ENCODE measurements around the gene CYP19A1.

CYP19A1 gene

GRCh38 chr15:51185213-51186159, 152.9 kb downstream of the CYP19A1 start:
- CTCF ChIA-PET: interaction anchor here (1.4 to 8.1 kb wide), 4 partner anchors 7 to 217 kb away, joined by 3 to 63 read pairs (median 29); no protein-coding TSS in a partner anchor
- DNase-seq (ENCODE audit: low read depth, low spot score): no peak
- POLR2A ChIA-PET: no interaction called here

GRCh38 chr15:51184627-51185026, 153.8 kb downstream of the CYP19A1 start:
- ChIA-PET CTCF (interaction anchor here (2.4 to 8.1 kb wide), 3 partner anchors 8 to 218 kb away, joined by 9 to 63 read pairs (median 49); no protein-coding TSS in a partner anchor), POLR2A (no interaction called here)
- H3K4me3 ChIP-seq (ENCODE audit: low read depth, low read length): no peak overlapping the region
- no peak for DNase-seq (ENCODE audit: low read depth, low spot score)
- TF ChIP-seq CTCF (IDR thresholded peaks at IDR 0.05; ENCODE audit: insufficient read depth, low read length, missing control alignments): no peak

More at GRCh38 chr15:51185213-51186159, 152.9 kb downstream of the CYP19A1 start:
- no peak overlapping the region for H3K4me3 ChIP-seq (ENCODE audit: low read depth, low read length)
- TF ChIP-seq CTCF (IDR thresholded peaks at IDR 0.05; ENCODE audit: insufficient read depth, low read length, missing control alignments): no peak

GRCh38 chr15:51183076-51183475, 155.3 kb downstream of the CYP19A1 start:
- DNase-seq (ENCODE audit: low read depth, low spot score): no peak
- ChIA-PET POLR2A (no interaction called here), CTCF (interaction anchor here (1.0 to 8.1 kb wide), 5 partner anchors 9 to 220 kb away, joined by 3 to 63 read pairs (median 9); no protein-coding TSS in a partner anchor)
- H3K4me3 ChIP-seq (ENCODE audit: low read depth, low read length): no peak overlapping the region
- no peak for TF ChIP-seq CTCF (IDR thresholded peaks at IDR 0.05; ENCODE audit: insufficient read depth, low read length, missing control alignments)

DNA sequence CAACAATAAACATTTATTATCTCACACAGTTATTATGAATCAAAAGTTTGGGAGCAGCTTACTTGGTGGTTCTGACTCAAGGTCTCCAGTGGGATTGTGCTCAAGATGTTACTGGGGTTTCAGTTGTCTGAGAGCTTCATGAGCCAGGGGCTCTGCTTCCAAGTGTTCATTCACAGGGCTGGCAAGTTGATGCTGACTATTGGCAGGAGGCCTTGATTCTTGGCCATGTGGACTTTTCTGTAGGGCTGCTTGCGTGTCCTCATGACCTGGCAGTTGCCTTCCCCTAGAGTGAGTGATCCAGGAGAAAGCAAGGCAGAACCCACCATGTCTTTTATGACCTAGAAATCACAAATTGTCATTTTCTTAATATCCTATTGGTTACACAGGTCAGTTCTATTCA, 156.5 kb downstream of the CYP19A1 start:
- TF ChIP-seq CTCF (IDR thresholded peaks at IDR 0.05; ENCODE audit: insufficient read depth, low read length, missing control alignments): no peak
- CTCF ChIA-PET: interaction anchor here (1.0 to 4.8 kb wide), 2 partner anchors 11 kb away, joined by 3 to 49 read pairs; no protein-coding TSS in a partner anchor
- POLR2A ChIA-PET: no interaction called here
- DNase-seq (ENCODE audit: low read depth, low spot score): no peak
- no peak overlapping the region for H3K4me3 ChIP-seq (ENCODE audit: low read depth, low read length)

DNA sequence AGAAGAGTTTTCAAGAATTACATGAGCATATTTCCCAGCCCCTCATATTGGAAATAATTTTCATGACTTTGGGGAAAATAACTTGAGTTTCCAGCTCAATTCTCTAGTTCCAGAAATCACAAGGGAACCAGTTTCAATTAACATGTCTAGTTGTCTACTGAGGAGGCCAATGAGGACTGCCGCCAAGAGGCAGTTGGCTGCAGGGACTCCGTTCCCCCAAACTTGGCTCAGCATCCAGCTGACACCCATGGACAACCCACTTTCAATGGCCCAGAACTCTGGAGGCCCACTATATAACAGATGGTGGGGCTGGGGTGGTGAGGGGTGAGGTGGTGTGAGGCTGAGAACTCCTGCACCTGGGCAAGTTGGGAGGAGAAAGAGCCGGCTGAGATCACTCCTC, 157.2 kb downstream of the CYP19A1 start:
- CTCF ChIA-PET: interaction anchor here (2.8 to 4.8 kb wide), 2 partner anchors 11 to 18 kb away, joined by 17 to 49 read pairs; no protein-coding TSS in a partner anchor
- H3K4me3 ChIP-seq (ENCODE audit: low read depth, low read length): no peak overlapping the region
- TF ChIP-seq CTCF (IDR thresholded peaks at IDR 0.05; ENCODE audit: insufficient read depth, low read length, missing control alignments): no peak
- no peak for DNase-seq (ENCODE audit: low read depth, low spot score)
- POLR2A ChIA-PET: no interaction called here

- ChIA-PET POLR2A (no interaction called here), CTCF (interaction anchor here (1.9 to 4.8 kb wide), 3 partner anchors 12 to 17 kb away, joined by 10 to 49 read pairs (median 17); no protein-coding TSS in a partner anchor)
- no peak overlapping the region for H3K4me3 ChIP-seq (ENCODE audit: low read depth, low read length)
- DNase-seq (ENCODE audit: low read depth, low spot score): no peak
- no peak for TF ChIP-seq CTCF (IDR thresholded peaks at IDR 0.05; ENCODE audit: insufficient read depth, low read length, missing control alignments)
These were observed 157.9 kb downstream of the CYP19A1 start for GRCh38 chr15:51180534-51180933.
